Brain microvascular endothelial cell (primary cell): ENCODE measurements around the gene TCEA3.

Source experiments
- DNase-seq: peaks from one replicate; pipeline ENCODE4 v3.0.0-alpha.2; 2020
- H3K27ac ChIP-seq: fragments of 250-450 bp; sonication (Bioruptor Pico); 2 replicates; pipeline ENCODE4 v1.5.1; 2020; ENCODE audit warnings: mild to moderate bottlenecking, moderate library complexity
- H3K27me3 ChIP-seq: fragments of 250-450 bp; sonication (Bioruptor Pico); replicated peaks from 2 replicates; pipeline ENCODE4 v1.5.1; 2020; ENCODE audit warnings: mild to moderate bottlenecking
- H3K36me3 ChIP-seq: fragments of 250-450 bp; sonication (Bioruptor Pico); replicated peaks from 2 replicates; pipeline ENCODE4 v1.5.1; 2020; ENCODE audit warnings: mild to moderate bottlenecking
- H3K4me3 ChIP-seq: 2 replicates; pipeline ENCODE4 v1.5.1; 2011; ENCODE audit warnings: low read depth, mild to moderate bottlenecking, control low read depth, low read length, moderate library complexity
- CTCF ChIP-seq: IDR thresholded peaks from 2 replicates; pipeline ENCODE4 v1.5.1; 2011; ENCODE audit warnings: low read depth, mild to moderate bottlenecking, moderate library complexity, low read length, control low read depth, inconsistent platforms; ENCODE audit errors: missing control alignments
- in situ Hi-C: cut with HindIII; loops from 2 replicates; pipeline ENCODE4 v1.10.0; 2017; ENCODE audit warnings: low sequenced_read_pairs, low pct_ligation_motif_present

TCEA3 gene

GRCh38 chr1:23394684-23395083 is 29.9 kb downstream of the TCEA3 start:
- DNase-seq, result peak; percentile 47
- in situ Hi-C loops, result no loop called here
- Histone ChIP-seq H3K36me3 (no peaks in the 10 kb centered on the region), H3K27me3 (no peaks in the 10 kb centered on the region), H3K4me3 (no peak overlapping the region), H3K27ac (peak overlapping the region; percentile 49)
- peak; percentile 27 for TF ChIP-seq CTCF

GRCh38 chr1:23394181-23394580 is 30.4 kb downstream of the TCEA3 start:
- H3K36me3 ChIP-seq, result no peaks in the 10 kb centered on the region
- H3K4me3 ChIP-seq, result no peak overlapping the region
- peak overlapping the region; percentile 49 for H3K27ac ChIP-seq
- in situ Hi-C loops, result no loop called here
- no peaks in the 10 kb centered on the region for H3K27me3 ChIP-seq
- TF ChIP-seq CTCF, result no peak
- peak; percentile 76 for DNase-seq

GRCh38 chr1:23393706-23394105 is 30.8 kb downstream of the TCEA3 start:
- DNase-seq, result peak; percentile 56
- Histone ChIP-seq H3K27ac (peak overlapping the region; percentile 49), H3K27me3 (no peaks in the 10 kb centered on the region), H3K36me3 (no peaks in the 10 kb centered on the region), H3K4me3 (no peak overlapping the region)
- in situ Hi-C loops, result no loop called here
- no peak for TF ChIP-seq CTCF

- in situ Hi-C loops, result no loop called here
- Histone ChIP-seq H3K4me3 (no peak overlapping the region), H3K36me3 (no peaks in the 10 kb centered on the region), H3K27me3 (no peaks in the 10 kb centered on the region), H3K27ac (no peak overlapping the region)
- DNase-seq, result no peak
- TF ChIP-seq CTCF, result no peak
Measured at GRCh38 chr1:23392125-23392855, 32.3 kb downstream of the TCEA3 start.

- in situ Hi-C loops, result no loop called here
- TF ChIP-seq CTCF, result no peak
- Histone ChIP-seq H3K27me3 (no peaks in the 10 kb centered on the region), H3K4me3 (no peak overlapping the region), H3K27ac (no peak overlapping the region), H3K36me3 (no peaks in the 10 kb centered on the region)
- no peak for DNase-seq
Measured at GRCh38 chr1:23389837-23390321, 34.7 kb downstream of the TCEA3 start.

- H3K27me3 ChIP-seq, result no peaks in the 10 kb centered on the region
- no peak for DNase-seq
- no peak overlapping the region for H3K4me3 ChIP-seq
- in situ Hi-C loops, result no loop called here
- no peak overlapping the region for H3K27ac ChIP-seq
- H3K36me3 ChIP-seq, result no peaks in the 10 kb centered on the region
- no peak for TF ChIP-seq CTCF
Measured at GRCh38 chr1:23387494-23387893, 37.1 kb downstream of the TCEA3 start.
